H9 (cell line): Measurements from ENCODE around the gene PNMA8C. TPM values are rescaled to one million over a fixed set of nuclear protein-coding genes. Genes with fewer than 3 reads are reported as not detected.

Experiments used
- DNase-seq: peaks from one replicate; pipeline ENCODE4 v3.0.0-alpha.2; 2017
- H2AFZ ChIP-seq: one replicate; pipeline ENCODE4 v1.6.1; 2013; ENCODE audit warnings: mild to moderate bottlenecking, low read length, control low read depth, moderate library complexity
- H2AK5ac ChIP-seq: 2 replicates; pipeline ENCODE4 v1.6.1; 2013; ENCODE audit warnings: low read length, control low read depth, mixed read lengths; ENCODE audit not compliant: insufficient read length
- H2BK120ac ChIP-seq: one replicate; pipeline ENCODE4 v1.6.1; 2013; ENCODE audit warnings: low read depth, mild to moderate bottlenecking, low read length, control low read depth, inconsistent platforms; ENCODE audit not compliant: poor library complexity, severe bottlenecking
- H2BK12ac ChIP-seq: 2 replicates; pipeline ENCODE4 v1.6.1; 2013; ENCODE audit warnings: low read length, control low read depth, mixed read lengths, low read depth; ENCODE audit not compliant: insufficient read length
- H2BK15ac ChIP-seq: 2 replicates; pipeline ENCODE4 v1.6.1; 2013; ENCODE audit warnings: low read depth, low read length, control low read depth
- H2BK20ac ChIP-seq: one replicate; pipeline ENCODE4 v1.6.1; 2013; ENCODE audit warnings: low read depth, mild to moderate bottlenecking, low read length, control low read depth, inconsistent platforms; ENCODE audit not compliant: poor library complexity, severe bottlenecking
- H2BK5ac ChIP-seq: 2 replicates; pipeline ENCODE4 v1.6.1; 2013; ENCODE audit warnings: low read length, control low read depth, mixed read lengths; ENCODE audit not compliant: insufficient read length
- H3K14ac ChIP-seq: 2 replicates; pipeline ENCODE4 v1.6.1; 2013; ENCODE audit warnings: low read length, control low read depth; ENCODE audit not compliant: insufficient read depth
- H3K18ac ChIP-seq: 2 replicates; pipeline ENCODE4 v1.6.1; 2013; ENCODE audit warnings: low read depth, mild to moderate bottlenecking, mixed read lengths, low read length, control low read depth; ENCODE audit not compliant: insufficient read length
- H3K23ac ChIP-seq: 2 replicates; pipeline ENCODE4 v1.6.1; 2013; ENCODE audit warnings: low read length, control low read depth, mixed read lengths, low read depth; ENCODE audit not compliant: insufficient read length
- H3K23me2 ChIP-seq: 2 replicates; pipeline ENCODE4 v1.6.1; 2013; ENCODE audit warnings: low read depth, mild to moderate bottlenecking, mixed read lengths, low read length, control low read depth; ENCODE audit not compliant: insufficient read length, poor library complexity, severe bottlenecking
- H3K27ac ChIP-seq: 2 replicates; pipeline ENCODE4 v1.5.1; 2013; ENCODE audit warnings: low read length, control low read depth, mixed read lengths, low read depth; ENCODE audit not compliant: insufficient read length
- H3K27me3 ChIP-seq: 2 replicates; pipeline ENCODE4 v1.6.1; 2013; ENCODE audit warnings: low read length, control low read depth, inconsistent platforms; ENCODE audit not compliant: insufficient read depth
- H3K4ac ChIP-seq: 2 replicates; pipeline ENCODE4 v1.6.1; 2013; ENCODE audit warnings: low read depth, mild to moderate bottlenecking, control low read depth, inconsistent platforms, low read length, moderate library complexity
- H3K4me1 ChIP-seq: 2 replicates; pipeline ENCODE4 v1.6.1; 2013; ENCODE audit warnings: low read length, control low read depth, inconsistent platforms; ENCODE audit not compliant: insufficient read depth
- H3K4me2 ChIP-seq: 2 replicates; pipeline ENCODE4 v1.6.1; 2013; ENCODE audit warnings: low read length, control low read depth, mixed read lengths; ENCODE audit not compliant: insufficient read length, insufficient read depth
- H3K56ac ChIP-seq: 2 replicates; pipeline ENCODE4 v1.6.1; 2013; ENCODE audit warnings: low read depth, mild to moderate bottlenecking, mixed read lengths, low read length, control low read depth; ENCODE audit not compliant: insufficient read length
- H3K79me1 ChIP-seq: 2 replicates; pipeline ENCODE4 v1.6.1; 2013; ENCODE audit warnings: low read depth, mild to moderate bottlenecking, moderate library complexity, low read length, control low read depth, inconsistent platforms; ENCODE audit not compliant: insufficient read depth, poor library complexity, severe bottlenecking
- H3K79me2 ChIP-seq: 2 replicates; pipeline ENCODE4 v1.6.1; 2013; ENCODE audit warnings: low read length, control low read depth, inconsistent platforms; ENCODE audit not compliant: insufficient read depth
- H3K9ac ChIP-seq: 2 replicates; pipeline ENCODE4 v1.6.1; 2013; ENCODE audit warnings: low read length, control low read depth, mixed read lengths; ENCODE audit not compliant: insufficient read length; ENCODE audit errors: extremely low read depth
- H3K9me3 ChIP-seq: one replicate; pipeline ENCODE4 v1.6.1; 2013; ENCODE audit warnings: low read depth, low read length, inconsistent platforms; ENCODE audit not compliant: control insufficient read depth
- H3T11ph ChIP-seq: one replicate; pipeline ENCODE4 v1.6.1; 2013; ENCODE audit warnings: mild to moderate bottlenecking, low read length, control low read depth, inconsistent platforms
- H4K20me1 ChIP-seq: one replicate; pipeline ENCODE4 v1.6.1; 2013; ENCODE audit not compliant: control insufficient read depth, insufficient read length, insufficient read depth
- H4K5ac ChIP-seq: 2 replicates; pipeline ENCODE4 v1.6.1; 2013; ENCODE audit warnings: low read depth, mild to moderate bottlenecking, mixed read lengths, low read length, control low read depth; ENCODE audit not compliant: insufficient read length
- H4K8ac ChIP-seq: replicated peaks from 2 replicates; pipeline ENCODE4 v1.6.1; 2013; ENCODE audit warnings: low read length, control low read depth, mixed read lengths, low read depth; ENCODE audit not compliant: insufficient read length
- H4K91ac ChIP-seq: 2 replicates; pipeline ENCODE4 v1.6.1; 2013; ENCODE audit warnings: low read depth, mild to moderate bottlenecking, moderate library complexity, mixed read lengths, low read length, control low read depth; ENCODE audit not compliant: insufficient read length
- H3K27ac Mint-ChIP-seq, 3 experiments: 2 replicates in 2 of 3; 3 replicates in 1 of 3; pipeline ENCODE4 v1.8.0; 2020 to 2021; ENCODE audit warnings: mixed read lengths in 3 of 3, mild to moderate bottlenecking in 1 of 3, moderate library complexity in 1 of 3
- H3K27me3 Mint-ChIP-seq: 2 replicates; pipeline ENCODE4 v1.8.0; 2021; ENCODE audit warnings: low read depth, mild to moderate bottlenecking, moderate library complexity, mixed read lengths
- H3K36me3 Mint-ChIP-seq, 3 experiments: 2 replicates in 2 of 3; 3 replicates in 1 of 3; pipeline ENCODE4 v1.8.0; 2020 to 2021; ENCODE audit warnings: low read depth in 3 of 3, mixed read lengths in 3 of 3; ENCODE audit not compliant: insufficient read depth in 1 of 3
- H3K4me1 Mint-ChIP-seq, 2 experiments: 2 replicates each; pipeline ENCODE4 v1.8.0; 2020; ENCODE audit warnings: mixed read lengths in 2 of 2
- H3K4me3 Mint-ChIP-seq, 2 experiments: 2 replicates in 1 of 2; 3 replicates in 1 of 2; pipeline ENCODE4 v1.8.0; 2020 to 2021; ENCODE audit warnings: mild to moderate bottlenecking in 2 of 2, mixed read lengths in 2 of 2, moderate library complexity in 1 of 2
- H3K9me3 Mint-ChIP-seq, 2 experiments: 2 replicates in 1 of 2; 3 replicates in 1 of 2; pipeline ENCODE4 v1.8.0; 2020; ENCODE audit warnings: mild to moderate bottlenecking in 2 of 2, mixed read lengths in 2 of 2, moderate library complexity in 1 of 2
- WGBS: extraction: QIAGEN DNeasy Blood & Tissue Kit; methylation state at CpG from one replicate; pipeline ENCODE4 v1.1.7; 2013; ENCODE audit warnings: missing lambda C conversion rate, low lambda C conversion rate, mixed read lengths; ENCODE audit not compliant: insufficient read length; ENCODE audit errors: extremely low coverage; 5-methylcytosine and 5-hydroxymethylcytosine counted together
- total RNA-seq: library from RNA; stranded (reverse); gene quantifications from 2 replicates; pipeline ENCODE4 v1.2.1, GENCODE V29; 2021
- TF ChIP-seq, protein P1 (sequence below): fragments of 200-600 bp; sonication (generic); conservative IDR thresholded peaks from 3 replicates; pipeline ENCODE4 v1.8.0; 2021; ENCODE audit warnings: antibody characterized with exemption, mild to moderate bottlenecking

PNMA8C gene
- total RNA-seq, 1 experiment from 2014 or later: 1.8 TPM

DNA sequence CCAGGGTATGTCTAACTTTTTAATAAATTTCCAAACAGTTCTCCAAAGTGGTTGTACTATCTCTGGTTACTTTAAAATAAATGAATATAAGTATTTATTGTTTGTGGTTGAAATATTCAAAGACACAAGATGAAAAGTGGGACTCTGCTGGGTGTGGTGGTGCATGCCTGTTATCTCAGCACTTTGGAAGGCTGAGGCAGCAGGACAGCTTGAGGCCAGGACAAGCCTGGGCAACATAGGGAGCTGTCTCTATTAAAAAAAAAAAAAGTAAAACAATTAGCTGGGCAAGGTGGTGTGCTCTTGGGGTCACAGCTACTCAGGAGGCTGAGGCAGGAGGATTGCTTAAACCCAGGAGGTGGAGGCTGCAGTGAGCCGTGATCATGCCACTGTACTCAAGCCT, 32.2 kb upstream of the PNMA8C start:
- Mint-ChIP-seq H3K4me3 (no peak overlapping the region), H3K36me3 (peaks cover 0 to 8% (median 1%) of the 10 kb centered on the region in 3 experiments; a peak in 2 of 7 replicates), H3K27me3 (peaks cover 2% of the 10 kb centered on the region; the same call in 1 of the 2 replicates), H3K4me1 (peaks cover 0 to 4% of the 10 kb centered on the region in 2 experiments; a peak in 1 of 4 replicates), H3K9me3 (no peaks in the 10 kb centered on the region), H3K27ac (no peak overlapping the region)
- H3K4me2 ChIP-seq: no peak overlapping the region
- no peaks in the 10 kb centered on the region for H3K9me3 ChIP-seq
- H3K18ac ChIP-seq: no peak overlapping the region
- H4K5ac ChIP-seq: no peak overlapping the region
- no peak overlapping the region for H3K9ac ChIP-seq
- H3K23ac ChIP-seq: no peak overlapping the region
- no peak overlapping the region for H3K27ac ChIP-seq
- no peaks in the 10 kb centered on the region for H3K27me3 ChIP-seq
- H4K20me1 ChIP-seq: no peaks in the 10 kb centered on the region
- no peaks in the 10 kb centered on the region for H3K4me1 ChIP-seq
- no peak overlapping the region for H2BK20ac ChIP-seq
- no peak for DNase-seq
- H4K91ac ChIP-seq: no peak overlapping the region
- no CpG with 5 or more reads among the region's 1 CpG for WGBS
- TF ChIP-seq, protein P1, sequence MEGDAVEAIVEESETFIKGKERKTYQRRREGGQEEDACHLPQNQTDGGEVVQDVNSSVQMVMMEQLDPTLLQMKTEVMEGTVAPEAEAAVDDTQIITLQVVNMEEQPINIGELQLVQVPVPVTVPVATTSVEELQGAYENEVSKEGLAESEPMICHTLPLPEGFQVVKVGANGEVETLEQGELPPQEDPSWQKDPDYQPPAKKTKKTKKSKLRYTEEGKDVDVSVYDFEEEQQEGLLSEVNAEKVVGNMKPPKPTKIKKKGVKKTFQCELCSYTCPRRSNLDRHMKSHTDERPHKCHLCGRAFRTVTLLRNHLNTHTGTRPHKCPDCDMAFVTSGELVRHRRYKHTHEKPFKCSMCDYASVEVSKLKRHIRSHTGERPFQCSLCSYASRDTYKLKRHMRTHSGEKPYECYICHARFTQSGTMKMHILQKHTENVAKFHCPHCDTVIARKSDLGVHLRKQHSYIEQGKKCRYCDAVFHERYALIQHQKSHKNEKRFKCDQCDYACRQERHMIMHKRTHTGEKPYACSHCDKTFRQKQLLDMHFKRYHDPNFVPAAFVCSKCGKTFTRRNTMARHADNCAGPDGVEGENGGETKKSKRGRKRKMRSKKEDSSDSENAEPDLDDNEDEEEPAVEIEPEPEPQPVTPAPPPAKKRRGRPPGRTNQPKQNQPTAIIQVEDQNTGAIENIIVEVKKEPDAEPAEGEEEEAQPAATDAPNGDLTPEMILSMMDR: no peak
- H2AFZ ChIP-seq: no peak overlapping the region
- no peaks in the 10 kb centered on the region for H3K23me2 ChIP-seq
- no peak overlapping the region for H3K56ac ChIP-seq
- no peak overlapping the region for H2BK5ac ChIP-seq
- H3T11ph ChIP-seq: no peak overlapping the region
- no peaks in the 10 kb centered on the region for H3K79me1 ChIP-seq
- H2BK15ac ChIP-seq: no peak overlapping the region
- no peak overlapping the region for H2AK5ac ChIP-seq
- no peak overlapping the region for H3K4ac ChIP-seq
- H2BK120ac ChIP-seq: no peak overlapping the region
- H2BK12ac ChIP-seq: no peak overlapping the region
- no peaks in the 10 kb centered on the region for H3K79me2 ChIP-seq
- no peak overlapping the region for H4K8ac ChIP-seq
- H3K14ac ChIP-seq: no peak overlapping the region
